DMS79 (cell line): Measurements from ENCODE around the gene D2HGDH.
"Not testable (repeated sequence)": the region's sequence is repeated elsewhere in the genome, so short reads cannot be mapped to it uniquely, and the experiment has no call there.

ENCODE experiments used
- DNase-seq: peaks from one replicate; lab custom pipeline; 2025; lab: John Stamatoyannopoulos, UW

Gene D2HGDH

DNA sequence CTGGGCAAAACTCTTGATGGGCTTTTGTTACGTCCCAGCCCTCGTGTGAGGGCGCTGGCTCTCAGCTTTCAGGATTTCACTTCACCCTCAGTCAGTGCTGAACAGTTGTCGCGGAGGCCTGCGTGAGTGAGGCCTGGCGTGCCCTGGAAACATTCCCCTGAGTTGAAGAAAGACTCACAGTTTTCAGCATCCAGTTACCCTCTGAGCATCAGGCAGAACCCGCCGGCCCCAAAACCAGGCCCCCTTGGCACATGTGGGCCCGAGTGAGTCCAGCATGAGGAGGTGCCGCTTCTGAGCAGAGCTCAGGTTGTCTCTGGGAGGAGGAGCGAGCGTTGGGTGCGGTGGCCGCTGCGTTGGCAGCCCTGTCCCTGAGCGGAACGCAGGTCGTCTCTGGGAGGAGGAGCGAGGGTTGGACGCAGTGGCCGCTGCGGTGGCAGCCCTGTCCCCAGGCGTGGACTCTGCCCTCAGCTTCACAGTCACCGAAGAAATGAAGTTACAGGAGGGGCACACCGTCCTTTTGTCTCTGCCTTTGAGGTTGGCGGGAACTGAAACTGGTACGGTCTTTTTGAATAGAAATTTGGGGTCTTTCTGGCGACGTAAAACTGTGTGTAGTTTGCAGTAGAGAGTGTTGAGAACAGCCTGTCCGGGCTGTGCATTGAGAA lies 74.4 kb downstream of the D2HGDH start, which contains the start of gene NEU4:
Gene NEU4 (plus strand): TSS at position 473 of the 662 bp plus-strand sequence. CDS start 5,292 bp downstream, outside the sequence.
- no peak for DNase-seq

- DNase-seq = no peak
Measured at GRCh38 chr2:241809383-241810306, 75.2 kb downstream of the D2HGDH start.

DNA sequence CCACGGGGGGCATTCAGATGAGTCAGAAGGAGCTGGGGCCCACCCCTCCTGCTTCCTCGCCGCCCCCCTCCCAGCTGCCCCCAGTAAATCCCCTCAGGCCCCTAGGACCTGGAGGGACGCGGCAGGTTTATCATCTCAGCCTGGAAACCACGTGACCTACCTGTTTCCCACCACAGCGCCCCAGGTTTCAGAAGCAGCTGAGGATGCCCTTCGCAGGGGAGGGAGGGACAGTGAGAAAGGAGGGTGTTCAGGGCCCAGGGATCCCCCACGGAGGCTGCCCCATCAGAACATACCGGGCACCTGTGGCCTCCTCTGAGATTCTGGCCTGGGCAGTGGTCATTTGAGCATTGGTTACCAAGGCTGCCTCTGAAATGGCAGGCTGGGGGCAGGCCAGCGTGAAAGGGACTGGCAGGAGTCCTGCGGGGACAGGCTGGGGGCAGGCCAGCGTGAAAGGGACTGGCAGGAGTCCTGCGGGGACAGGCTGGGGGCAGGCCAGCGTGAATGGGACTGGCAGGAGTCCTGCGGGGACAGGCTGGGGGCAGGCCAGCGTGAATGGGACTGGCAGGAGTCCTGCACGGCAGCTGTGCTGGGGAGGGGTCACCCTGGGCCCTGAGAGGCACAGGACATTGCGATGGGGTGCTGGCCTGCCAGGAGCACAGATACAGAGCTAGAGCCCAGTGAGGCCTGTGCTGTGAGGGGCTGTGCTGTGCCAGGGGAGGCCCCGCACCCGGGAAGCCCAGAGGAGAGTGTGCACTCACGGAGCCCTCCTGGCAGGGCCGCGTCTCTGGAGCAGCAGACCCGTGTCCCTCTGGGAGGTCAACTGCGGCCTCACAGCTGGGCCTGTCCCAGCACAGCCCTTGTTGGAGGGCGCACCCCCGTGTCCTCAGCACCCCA lies 76.1 kb downstream of the D2HGDH start:
- DNase-seq = no peak

DNA sequence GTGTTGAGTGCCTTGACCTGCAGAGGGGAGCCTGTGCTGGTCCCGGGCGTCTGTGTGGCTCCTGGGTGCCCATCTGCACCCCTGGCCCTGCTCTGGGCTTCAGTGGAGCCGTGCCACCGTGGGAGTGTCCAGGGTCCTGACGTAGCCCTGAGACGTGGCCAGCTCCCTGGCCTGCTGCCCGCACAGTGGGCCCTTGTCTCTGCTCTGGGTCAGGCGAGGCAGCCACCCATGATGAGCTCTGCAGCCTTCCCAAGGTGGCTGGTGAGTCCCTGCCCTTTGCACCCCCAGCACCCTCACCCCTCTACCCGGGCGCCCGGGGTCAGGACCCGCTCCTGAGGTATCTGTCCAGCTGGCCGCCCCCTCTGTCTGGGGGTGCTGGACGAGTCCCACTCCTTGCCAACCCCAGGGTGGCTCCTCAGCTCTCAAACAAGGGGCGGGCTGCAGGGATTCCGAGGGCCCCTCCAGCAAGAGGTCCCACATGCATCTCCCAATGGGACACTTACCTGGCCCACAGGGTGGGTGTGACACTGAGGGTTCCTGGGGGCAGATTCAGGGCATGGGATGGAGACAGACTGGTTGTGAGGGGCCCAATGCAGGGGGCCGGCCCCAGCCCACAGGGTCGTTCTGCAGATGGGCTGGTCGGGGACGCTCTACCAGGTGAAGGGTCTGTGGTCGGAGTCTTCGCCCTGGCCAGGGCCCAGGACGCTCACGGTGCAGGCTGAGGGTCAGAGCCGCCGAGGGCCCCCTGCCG lies 76.9 kb downstream of the D2HGDH start:
- DNase-seq = no peak

DNA sequence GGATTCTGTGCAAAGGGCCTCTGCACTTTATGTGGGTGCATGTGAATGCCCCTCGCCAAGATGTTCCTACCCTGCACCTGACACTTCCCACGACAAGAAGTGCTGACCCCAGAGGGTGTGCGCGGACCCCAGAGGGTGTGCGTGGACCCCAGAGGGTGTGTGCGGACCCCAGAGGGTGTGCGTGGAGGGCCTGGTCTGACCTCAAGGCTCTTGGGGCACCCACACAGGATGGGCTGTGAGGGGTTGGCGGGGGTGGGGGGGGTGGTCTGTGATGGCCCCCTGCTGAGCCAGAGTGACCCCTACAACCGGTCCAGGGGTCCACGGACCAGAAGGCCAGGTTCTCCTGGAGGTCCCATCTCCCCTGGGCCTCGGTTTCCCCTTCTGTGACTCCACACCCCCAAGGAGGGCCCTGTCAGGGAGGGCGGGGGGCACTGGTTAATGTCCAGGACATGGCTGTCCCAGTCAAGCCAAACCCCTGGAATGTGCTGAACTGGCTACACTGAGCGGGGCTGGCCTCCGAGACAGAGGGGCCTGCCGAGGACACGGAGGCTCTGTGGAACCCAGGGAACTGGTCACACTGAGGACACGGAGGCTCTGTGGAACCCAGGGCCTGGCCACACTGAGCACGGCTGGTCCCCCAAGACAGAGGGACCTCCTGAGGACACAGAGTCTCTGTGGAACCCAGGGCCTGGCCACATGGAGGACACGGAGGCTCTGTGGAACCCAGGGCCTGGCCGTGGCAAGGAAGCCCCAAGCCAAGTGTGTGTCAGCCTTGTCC lies 77.7 kb downstream of the D2HGDH start:
- no peak for DNase-seq

DNA sequence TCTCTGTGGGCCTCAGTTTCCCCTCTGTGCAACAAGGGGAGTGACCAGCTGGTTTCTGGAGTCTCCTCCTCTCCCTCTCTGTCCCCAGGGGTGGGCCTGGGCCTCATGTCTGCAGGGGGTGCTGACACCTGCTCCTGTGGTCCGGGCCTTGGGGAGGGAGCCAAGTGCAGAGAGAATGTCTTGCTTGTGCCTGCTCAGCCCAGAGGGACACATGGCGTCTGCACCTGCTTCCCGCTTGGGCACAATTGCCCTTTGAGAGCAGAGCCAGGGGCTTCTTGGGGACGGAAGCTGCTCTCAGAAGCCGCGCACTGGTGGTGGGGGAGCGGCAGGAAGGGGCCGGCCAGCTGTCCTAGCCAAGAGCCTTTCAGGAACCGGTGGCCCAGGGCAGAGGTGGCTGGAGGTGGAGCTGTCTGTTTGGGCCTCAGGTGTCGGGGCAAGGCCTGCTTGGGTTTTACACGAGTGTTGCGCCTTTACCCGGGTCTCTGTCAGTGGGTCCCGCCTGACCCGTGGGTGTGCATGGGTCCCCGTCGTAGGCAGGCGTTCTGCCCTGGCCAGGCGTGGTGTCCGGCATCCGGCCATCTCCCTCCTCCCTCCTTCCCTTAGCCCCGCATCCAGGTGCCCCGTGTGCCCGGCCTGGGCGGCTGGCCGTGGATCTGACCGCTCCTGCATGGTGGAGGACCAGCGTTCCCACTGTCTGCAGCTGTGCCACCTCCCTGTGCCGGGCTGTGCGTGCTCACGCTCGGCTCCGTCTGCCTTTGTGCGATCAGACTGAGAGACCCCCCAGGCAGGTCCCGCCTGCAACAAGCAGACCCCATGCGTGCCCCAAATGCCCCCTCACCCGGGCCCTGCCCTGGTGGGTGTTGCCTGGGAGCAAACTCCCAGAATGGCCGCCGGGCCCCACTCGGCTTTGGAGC lies 78.6 kb downstream of the D2HGDH start:
- no peak for DNase-seq

- no peak for DNase-seq
Measured at GRCh38 chr2:241813644-241814392, 79.4 kb downstream of the D2HGDH start.

DNA sequence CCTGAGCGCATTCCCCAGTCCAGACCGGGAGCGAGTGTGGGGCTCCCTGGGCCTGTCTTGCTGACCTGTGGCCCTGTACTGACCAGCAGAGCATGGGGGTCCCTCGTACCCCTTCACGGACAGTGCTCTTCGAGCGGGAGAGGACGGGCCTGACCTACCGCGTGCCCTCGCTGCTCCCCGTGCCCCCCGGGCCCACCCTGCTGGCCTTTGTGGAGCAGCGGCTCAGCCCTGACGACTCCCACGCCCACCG lies 79.9 kb downstream of the D2HGDH start:
- no peak for DNase-seq

GRCh38 chr2:241814643-241815476 lies 80.4 kb downstream of the D2HGDH start:
- no peak for DNase-seq

DNA sequence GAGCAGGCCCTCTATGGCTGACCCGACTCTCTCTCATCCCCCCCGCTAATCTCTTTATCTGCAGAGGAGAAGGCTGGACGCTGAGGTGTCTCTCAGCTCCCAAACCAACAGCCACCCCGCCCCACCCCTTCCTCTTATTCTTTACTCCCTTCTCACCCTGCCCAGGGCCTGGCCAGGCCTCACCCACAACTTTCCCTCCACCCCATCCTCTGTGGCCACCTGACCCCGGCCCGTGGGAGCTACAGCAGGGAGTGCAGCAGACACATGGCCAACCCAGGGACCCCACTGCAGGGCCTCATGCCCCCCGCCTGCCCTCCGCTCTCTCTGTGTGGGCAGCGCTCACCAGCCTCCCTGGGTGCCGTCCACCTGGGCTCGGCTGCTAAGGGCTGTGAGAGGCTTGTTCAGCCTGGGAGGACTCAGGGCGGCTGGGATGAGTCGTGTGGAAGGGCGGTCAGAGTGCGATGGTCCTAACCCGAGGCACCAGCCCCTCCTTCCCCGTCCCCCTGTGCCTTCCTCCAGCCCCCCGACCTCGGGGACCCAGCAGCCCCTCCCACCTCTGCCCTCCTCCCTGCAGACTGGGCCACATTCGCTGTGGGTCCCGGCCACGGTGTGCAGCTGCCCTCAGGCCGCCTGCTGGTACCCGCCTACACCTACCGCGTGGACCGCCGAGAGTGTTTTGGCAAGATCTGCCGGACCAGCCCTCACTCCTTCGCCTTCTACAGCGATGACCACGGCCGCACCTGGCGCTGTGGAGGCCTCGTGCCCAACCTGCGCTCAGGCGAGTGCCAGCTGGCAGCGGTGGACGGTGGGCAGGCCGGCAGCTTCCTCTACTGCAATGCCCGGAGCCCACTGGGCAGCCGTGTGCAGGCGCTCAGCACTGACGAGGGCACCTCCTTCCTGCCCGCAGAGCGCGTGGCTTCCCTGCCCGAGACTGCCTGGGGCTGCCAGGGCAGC lies 81.3 kb downstream of the D2HGDH start:
- DNase-seq = no peak

DNA sequence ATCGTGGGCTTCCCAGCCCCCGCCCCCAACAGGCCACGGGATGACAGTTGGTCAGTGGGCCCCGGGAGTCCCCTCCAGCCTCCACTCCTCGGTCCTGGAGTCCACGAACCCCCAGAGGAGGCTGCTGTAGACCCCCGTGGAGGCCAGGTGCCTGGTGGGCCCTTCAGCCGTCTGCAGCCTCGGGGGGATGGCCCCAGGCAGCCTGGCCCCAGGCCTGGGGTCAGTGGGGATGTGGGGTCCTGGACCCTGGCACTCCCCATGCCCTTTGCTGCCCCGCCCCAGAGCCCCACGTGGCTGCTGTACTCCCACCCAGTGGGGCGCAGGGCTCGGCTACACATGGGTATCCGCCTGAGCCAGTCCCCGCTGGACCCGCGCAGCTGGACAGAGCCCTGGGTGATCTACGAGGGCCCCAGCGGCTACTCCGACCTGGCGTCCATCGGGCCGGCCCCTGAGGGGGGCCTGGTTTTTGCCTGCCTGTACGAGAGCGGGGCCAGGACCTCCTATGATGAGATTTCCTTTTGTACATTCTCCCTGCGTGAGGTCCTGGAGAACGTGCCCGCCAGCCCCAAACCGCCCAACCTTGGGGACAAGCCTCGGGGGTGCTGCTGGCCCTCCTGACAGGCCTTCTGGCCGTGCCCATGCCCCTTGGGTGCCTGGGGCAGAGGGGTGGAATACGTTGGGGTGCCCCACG lies 82.1 kb downstream of the D2HGDH start:
- DNase-seq = no peak

DNA sequence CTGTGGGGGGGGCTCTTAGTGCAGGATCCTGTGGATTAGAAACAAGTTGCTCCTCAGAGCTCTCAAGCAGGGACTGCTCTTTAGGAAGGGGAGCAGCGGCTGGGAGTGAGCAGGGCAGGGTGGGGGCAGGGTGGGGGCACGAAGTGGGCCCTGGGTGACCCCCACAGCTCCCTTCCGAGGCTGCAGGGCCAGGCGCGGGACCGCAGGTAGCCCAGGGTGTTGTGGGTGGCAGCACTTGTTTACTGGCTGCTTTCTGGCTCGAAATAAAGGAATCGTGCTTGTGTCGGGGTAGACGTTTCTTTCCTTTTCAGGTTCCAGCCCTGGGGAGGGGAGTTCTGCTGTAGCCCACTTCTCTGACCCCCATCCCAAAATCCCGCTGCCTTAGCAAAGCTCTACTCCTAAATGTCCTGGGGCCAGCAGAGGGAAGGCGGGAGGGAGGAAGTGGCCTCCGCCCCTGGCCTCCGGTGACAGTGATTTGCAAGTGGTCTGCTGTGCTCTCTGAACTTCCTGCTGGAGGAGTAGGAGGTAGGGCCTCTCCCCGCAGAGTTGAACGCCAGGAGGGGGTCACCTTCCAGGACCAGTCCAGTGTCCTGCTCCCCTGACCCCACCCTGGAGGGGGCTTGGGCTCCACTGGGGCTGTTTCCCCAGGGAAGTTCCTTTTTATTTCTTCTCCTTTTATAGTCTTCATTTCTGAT lies 82.8 kb downstream of the D2HGDH start:
- no peak for DNase-seq

GRCh38 chr2:241817821-241818215 lies 83.4 kb downstream of the D2HGDH start:
- DNase-seq = not testable (repeated sequence)
